Activated CD8-positive, alpha-beta memory T cell treated with anti-CD3 and anti-CD28 coated beads, Interleukin-2, amount 50 U/mL, for 48 hours (primary cell): ENCODE results near the gene PRSS27.
"Not testable (repeated sequence)": the region's sequence is repeated elsewhere in the genome, so short reads cannot be mapped to it uniquely, and the experiment has no call there.

ENCODE experiments used
- DNase-seq: peaks from one replicate; pipeline ENCODE4 v3.0.0-alpha.2; 2020

Gene PRSS27

GRCh38 chr16:2721634-2722173 is 1.7 kb upstream of the PRSS27 start:
- not testable (repeated sequence) for DNase-seq

- peak; percentile 95 for DNase-seq
These were observed 952 bp upstream of the PRSS27 start for GRCh38 chr16:2720719-2721633.

GRCh38 chr16:2719328-2720063 is 528 bp downstream of the PRSS27 start:
- no peak for DNase-seq

GRCh38 chr16:2717383-2718263 is 2.4 kb downstream of the PRSS27 start:
- no peak for DNase-seq

- no peak for DNase-seq
These were observed 3.1 kb downstream of the PRSS27 start for GRCh38 chr16:2716948-2717347.

GRCh38 chr16:2715966-2716885 is 3.8 kb downstream of the PRSS27 start:
- DNase-seq: no peak

- DNase-seq: peak; percentile 94
These were observed 4.5 kb downstream of the PRSS27 start for GRCh38 chr16:2715519-2715918.

- no peak for DNase-seq
These were observed 5.0 kb downstream of the PRSS27 start for GRCh38 chr16:2715064-2715463.

- no peak for DNase-seq
These were observed 5.8 kb downstream of the PRSS27 start for GRCh38 chr16:2713985-2714774.

- DNase-seq: no peak
These were observed 6.5 kb downstream of the PRSS27 start for GRCh38 chr16:2713523-2713922.

- no peak for DNase-seq
These were observed 7.5 kb downstream of the PRSS27 start for GRCh38 chr16:2712546-2712945.

- DNase-seq: no peak
These were observed 8.0 kb downstream of the PRSS27 start for GRCh38 chr16:2712063-2712441.

GRCh38 chr16:2711370-2712062 is 8.5 kb downstream of the PRSS27 start:
- DNase-seq: no peak

- no peak for DNase-seq
These were observed 9.3 kb downstream of the PRSS27 start for GRCh38 chr16:2710711-2711231.

GRCh38 chr16:2710021-2710710 is 9.9 kb downstream of the PRSS27 start:
- no peak for DNase-seq

- DNase-seq: no peak
These were observed 10.4 kb downstream of the PRSS27 start for GRCh38 chr16:2709588-2709984.

- DNase-seq: no peak
These were observed 11.0 kb downstream of the PRSS27 start for GRCh38 chr16:2708955-2709587.

GRCh38 chr16:2708290-2708639 is 11.8 kb downstream of the PRSS27 start:
- DNase-seq: no peak
